ENCODE measurements around the gene PROZ. TPM values are rescaled to one million over a fixed set of nuclear protein-coding genes. Genes with fewer than 3 reads are reported as not detected.

The PROZ gene
- total RNA-seq, 1 donor from 2014 or later: not detected

GRCh38 chr13:113116206-113116800, 42.1 kb upstream of the PROZ start:
- intact Hi-C loops (cut with micrococcal nuclease): no loop called here
- peaks cover 17% of the 10 kb centered on the region for H3K27me3 Mint-ChIP-seq
- H3K4me3 Mint-ChIP-seq: no peak overlapping the region
- no peaks in the 10 kb centered on the region for H3K4me1 Mint-ChIP-seq
- ChIA-PET POLR2A (no interaction called here), CTCF (no interaction called here)
- no peaks in the 10 kb centered on the region for H3K9me3 Mint-ChIP-seq
- ATAC-seq (ENCODE audit: low read depth) (no peak), DNase-seq (peak; percentile 4)
- H3K36me3 Mint-ChIP-seq (ENCODE audit: low read depth): no peaks in the 10 kb centered on the region
- no peak overlapping the region for H3K27ac Mint-ChIP-seq
- no peak for TF ChIP-seq CTCF (IDR thresholded peaks at IDR 0.05)

- ChIA-PET CTCF (interaction anchor here (0.6 kb wide), 1 partner anchor 41 kb away, joined by 3 read pairs; no protein-coding TSS in a partner anchor), POLR2A (no interaction called here)
- TF ChIP-seq CTCF (IDR thresholded peaks at IDR 0.05): no peak
- Mint-ChIP-seq H3K27me3 (peaks cover 17% of the 10 kb centered on the region), H3K27ac (no peak overlapping the region), H3K9me3 (no peaks in the 10 kb centered on the region), H3K4me1 (no peaks in the 10 kb centered on the region), H3K36me3 (ENCODE audit: low read depth) (no peaks in the 10 kb centered on the region), H3K4me3 (no peak overlapping the region)
- DNase-seq (peak; percentile 5), ATAC-seq (ENCODE audit: low read depth) (no peak)
- intact Hi-C loops (cut with micrococcal nuclease): no loop called here
Measured at GRCh38 chr13:113116871-113117271, 41.6 kb upstream of the PROZ start.

GRCh38 chr13:113117335-113117872, 41.0 kb upstream of the PROZ start:
- intact Hi-C loops (cut with micrococcal nuclease): no loop called here
- Mint-ChIP-seq H3K27ac (no peak overlapping the region), H3K36me3 (ENCODE audit: low read depth) (no peaks in the 10 kb centered on the region), H3K4me1 (no peaks in the 10 kb centered on the region), H3K9me3 (no peaks in the 10 kb centered on the region), H3K27me3 (peaks cover 17% of the 10 kb centered on the region), H3K4me3 (no peak overlapping the region)
- ATAC-seq (ENCODE audit: low read depth) (no peak), DNase-seq (peak; percentile 4)
- CTCF ChIA-PET: interaction anchor here (0.6 kb wide), 1 partner anchor 40 kb away, joined by 3 read pairs; no protein-coding TSS in a partner anchor
- POLR2A ChIA-PET: no interaction called here
- TF ChIP-seq CTCF (IDR thresholded peaks at IDR 0.05): no peak

- intact Hi-C loops (cut with micrococcal nuclease): no loop called here
- POLR2A ChIA-PET: no interaction called here
- Mint-ChIP-seq H3K9me3 (no peaks in the 10 kb centered on the region), H3K4me3 (no peak overlapping the region), H3K27me3 (peaks cover 17% of the 10 kb centered on the region), H3K36me3 (ENCODE audit: low read depth) (no peaks in the 10 kb centered on the region), H3K4me1 (no peaks in the 10 kb centered on the region), H3K27ac (no peak overlapping the region)
- TF ChIP-seq CTCF (IDR thresholded peaks at IDR 0.05): no peak
- DNase-seq: peak; percentile 2
- CTCF ChIA-PET: no interaction called here
- ATAC-seq (ENCODE audit: low read depth): no peak
Measured at GRCh38 chr13:113117911-113118260, 40.6 kb upstream of the PROZ start.

- H3K27ac Mint-ChIP-seq: no peak overlapping the region
- DNase-seq (peak; percentile 6), ATAC-seq (ENCODE audit: low read depth) (no peak)
- POLR2A ChIA-PET: no interaction called here
- intact Hi-C loops (cut with micrococcal nuclease): no loop called here
- no peak overlapping the region for H3K4me3 Mint-ChIP-seq
- no peaks in the 10 kb centered on the region for H3K9me3 Mint-ChIP-seq
- H3K27me3 Mint-ChIP-seq: peaks cover 17% of the 10 kb centered on the region
- no peak for TF ChIP-seq CTCF (IDR thresholded peaks at IDR 0.05)
- CTCF ChIA-PET: no interaction called here
- no peaks in the 10 kb centered on the region for H3K4me1 Mint-ChIP-seq
- H3K36me3 Mint-ChIP-seq (ENCODE audit: low read depth): no peaks in the 10 kb centered on the region
Measured at GRCh38 chr13:113118261-113119021, 40.0 kb upstream of the PROZ start.

Data from activated B cell treated with CpG ODN at 0.5 μM for 24 hours (primary cell).